Gastrocnemius medialis (tissue), 4 donors: Measurements from ENCODE around the gene FFAR3.

Source experiments
- CTCF ChIP-seq, 5 experiments: fragments of 450-650 bp in 3 of 5; fragments of 200-600 bp in 2 of 5; sonication (generic) in 2 of 5; IDR thresholded peaks in 4 of 5; conservative IDR thresholded peaks in 1 of 5; 1 replicate in 4 of 5; 2 replicates in 1 of 5; pipeline ENCODE4 v1.5.1; 2016 to 2019; ENCODE audit warnings: antibody characterized with exemption in 5 of 5, mild to moderate bottlenecking in 3 of 5, moderate library complexity in 3 of 5
- POLR2A ChIP-seq, 2 donors: fragments of 450-650 bp; IDR thresholded peaks; one replicate each; pipeline ENCODE4 v1.6.1; 2017; ENCODE audit warnings: antibody characterized with exemption in 2 of 2, mild to moderate bottlenecking in 2 of 2, moderate library complexity in 2 of 2

GRCh38 chr19:35328851-35329285 is 29.4 kb upstream of the FFAR3 start, which contains the start of gene CD22:
- TF ChIP-seq CTCF (IDR thresholded peaks at IDR 0.05 in 4 of 5, conservative IDR thresholded peaks at IDR 0.05 in 1 of 5) (no peak), POLR2A (IDR thresholded peaks at IDR 0.05) (no peak)
